ENCODE measurements around the gene MYOG. TPM values are rescaled to one million over a fixed set of nuclear protein-coding genes. Genes with fewer than 3 reads are reported as not detected.

Gene MYOG
- total and polyA plus RNA-seq, 7 donors: 9.7 to 451 (median 160) TPM

DNA sequence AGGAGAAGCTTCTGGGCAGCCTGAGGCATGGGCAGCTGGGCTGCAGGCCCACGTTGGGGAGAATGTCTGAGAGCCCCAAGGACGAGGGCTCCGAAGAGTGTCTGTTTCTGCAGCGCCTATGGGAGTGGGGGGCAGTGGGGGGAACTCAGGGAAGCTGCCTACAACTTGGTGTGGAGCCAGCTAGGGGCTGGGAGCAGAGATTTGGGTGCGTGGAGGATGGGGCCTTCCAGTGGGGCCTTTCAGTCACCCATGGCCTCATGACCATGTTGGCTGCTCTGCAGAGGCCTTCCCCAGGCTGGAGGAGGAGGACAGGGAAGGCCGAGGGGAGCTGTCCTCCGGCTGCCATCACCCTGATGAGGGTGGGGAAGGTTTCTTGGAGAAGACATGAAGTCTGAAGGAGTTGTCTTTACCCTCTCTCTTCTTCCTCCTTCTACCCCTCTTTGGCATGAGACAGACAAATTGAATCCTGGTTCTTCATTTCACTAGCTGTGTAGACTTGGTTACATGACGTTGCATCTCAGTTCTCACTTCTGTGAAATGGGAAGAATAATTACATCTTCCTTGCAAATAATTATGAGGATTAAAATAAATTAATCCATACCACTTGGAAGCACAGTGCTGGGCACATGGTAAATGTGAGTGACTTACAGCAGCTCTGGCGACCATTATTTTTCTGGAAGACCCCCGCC is 51.2 kb downstream of the MYOG start:
- Histone ChIP-seq H3K4me1 (peaks cover 74% of the 10 kb centered on the region), H3K27me3 (ENCODE audit: insufficient read depth in 3 of 3, low read length in 2 of 3) (no peaks in the 10 kb centered on the region), H3K4me3 (no peak overlapping the region), H3K27ac (peak overlapping the region; percentile 97), H3K36me3 (ENCODE audit: insufficient read depth in 1 of 2, low read depth in 1 of 2) (peaks cover 0 to 13% of the 10 kb centered on the region in 2 donors), H3K9me3 (no peaks in the 10 kb centered on the region)
- TF ChIP-seq, protein P1, sequence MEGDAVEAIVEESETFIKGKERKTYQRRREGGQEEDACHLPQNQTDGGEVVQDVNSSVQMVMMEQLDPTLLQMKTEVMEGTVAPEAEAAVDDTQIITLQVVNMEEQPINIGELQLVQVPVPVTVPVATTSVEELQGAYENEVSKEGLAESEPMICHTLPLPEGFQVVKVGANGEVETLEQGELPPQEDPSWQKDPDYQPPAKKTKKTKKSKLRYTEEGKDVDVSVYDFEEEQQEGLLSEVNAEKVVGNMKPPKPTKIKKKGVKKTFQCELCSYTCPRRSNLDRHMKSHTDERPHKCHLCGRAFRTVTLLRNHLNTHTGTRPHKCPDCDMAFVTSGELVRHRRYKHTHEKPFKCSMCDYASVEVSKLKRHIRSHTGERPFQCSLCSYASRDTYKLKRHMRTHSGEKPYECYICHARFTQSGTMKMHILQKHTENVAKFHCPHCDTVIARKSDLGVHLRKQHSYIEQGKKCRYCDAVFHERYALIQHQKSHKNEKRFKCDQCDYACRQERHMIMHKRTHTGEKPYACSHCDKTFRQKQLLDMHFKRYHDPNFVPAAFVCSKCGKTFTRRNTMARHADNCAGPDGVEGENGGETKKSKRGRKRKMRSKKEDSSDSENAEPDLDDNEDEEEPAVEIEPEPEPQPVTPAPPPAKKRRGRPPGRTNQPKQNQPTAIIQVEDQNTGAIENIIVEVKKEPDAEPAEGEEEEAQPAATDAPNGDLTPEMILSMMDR (IDR thresholded peaks at IDR 0.05): no peak
- DNase-seq (no peak), ATAC-seq (no peak)
- intact Hi-C loops (cut with DNase I): loop anchor here in 1 of 2 donors (5.0 kb wide), 1 partner anchor 168 kb away; no protein-coding TSS in a partner anchor
- WGBS, 3 donors: 80 to 89% (median 86%) methylated on average over 10 of the region's 10 CpGs

DNA sequence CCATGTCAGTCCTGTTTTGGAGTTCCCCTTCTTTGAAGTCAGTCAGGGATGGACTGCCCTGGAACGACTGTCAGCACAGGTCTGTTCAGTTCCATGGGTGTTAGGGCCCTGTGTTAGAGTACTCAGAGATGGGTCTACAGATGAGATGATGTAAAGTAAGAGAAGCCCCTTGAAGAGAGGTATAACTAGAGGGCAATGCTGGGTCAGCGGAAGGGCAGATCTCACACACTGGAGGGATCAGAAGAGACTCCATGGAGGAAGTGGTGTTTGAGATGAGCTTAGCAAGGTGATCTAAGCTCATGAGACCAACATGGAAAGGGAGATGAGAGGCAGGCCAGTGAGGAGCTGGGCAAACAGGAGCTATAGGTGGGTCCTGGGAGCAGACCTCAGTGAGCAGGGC is 51.9 kb downstream of the MYOG start:
- no peaks in the 10 kb centered on the region for H3K9me3 ChIP-seq
- WGBS, 3 donors: 90 to 94% (median 91%) methylated on average over 2 of the region's 2 CpGs
- intact Hi-C loops (cut with DNase I): no loop called here
- peaks cover 0 to 13% of the 10 kb centered on the region in 2 donors for H3K36me3 ChIP-seq (ENCODE audit: insufficient read depth in 1 of 2, low read depth in 1 of 2)
- TF ChIP-seq, protein P1 (IDR thresholded peaks at IDR 0.05): no peak
- ATAC-seq: no peak
- peak overlapping the region; percentile 97 for H3K27ac ChIP-seq
- H3K4me1 ChIP-seq: peaks cover 74% of the 10 kb centered on the region
- H3K4me3 ChIP-seq: no peak overlapping the region
- no peak for DNase-seq
- no peaks in the 10 kb centered on the region for H3K27me3 ChIP-seq (ENCODE audit: insufficient read depth in 3 of 3, low read length in 2 of 3)

DNA sequence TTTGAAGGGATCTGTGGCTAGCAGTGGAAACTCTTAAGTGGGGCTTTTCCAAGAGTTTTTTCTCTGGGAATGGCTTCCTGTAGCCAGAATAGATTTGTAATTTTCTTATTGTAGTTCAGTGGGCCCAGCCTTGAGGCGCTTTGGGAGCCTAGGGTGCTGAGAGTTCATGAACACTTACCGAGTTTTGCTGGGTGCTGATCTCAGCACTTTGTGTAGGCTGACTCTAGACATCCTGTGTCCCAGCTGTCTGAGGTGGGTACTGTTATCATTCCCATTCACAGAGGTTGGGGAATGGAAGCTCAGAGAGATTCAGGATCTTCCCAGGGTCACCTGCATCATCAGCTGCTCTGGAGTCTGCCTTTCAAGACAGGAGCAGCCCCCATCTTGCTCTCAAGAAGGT is 52.5 kb downstream of the MYOG start:
- TF ChIP-seq, protein P1 (IDR thresholded peaks at IDR 0.05): no peak
- Histone ChIP-seq H3K36me3 (ENCODE audit: insufficient read depth in 1 of 2, low read depth in 1 of 2) (peaks cover 0 to 13% of the 10 kb centered on the region in 2 donors), H3K27me3 (ENCODE audit: insufficient read depth in 3 of 3, low read length in 2 of 3) (no peaks in the 10 kb centered on the region), H3K9me3 (no peaks in the 10 kb centered on the region), H3K27ac (peak overlapping the region; percentile 34), H3K4me1 (peaks cover 73% of the 10 kb centered on the region), H3K4me3 (no peak overlapping the region)
- intact Hi-C loops (cut with DNase I): no loop called here
- DNase-seq: no peak
- WGBS, 3 donors: 70 to 90% (median 74%) methylated on average over 2 of the region's 2 CpGs
- ATAC-seq: no peak

Other genes with a start within 250 kb of the MYOG start
- 1 to 10 TPM; 3.6 to 7.0 (median 5.8) TPM for gene RABIF, start 196.9 kb downstream of the MYOG start, total RNA-seq
- 10 to 100 TPM in 1 of 3 donors, 1 to 10 TPM in 2; 7.0 to 12.1 (median 8.5) TPM for gene RABIF, start 196.9 kb downstream of the MYOG start, polyA plus RNA-seq
- 10 to 100 TPM; 14.3 to 19.8 (median 16.1) TPM for gene KLHL12, start 158.8 kb downstream of the MYOG start, total RNA-seq
- gene KLHL12, start 158.8 kb downstream of the MYOG start, polyA plus RNA-seq: 10 to 100 TPM in 2 of 3 donors, 1 to 10 TPM in 1; 7.4 to 27.4 (median 16.5) TPM
- gene ADIPOR1, start 127.7 kb downstream of the MYOG start, total RNA-seq: 10 to 100 TPM; 64.4 to 91.0 (median 72.1) TPM
- gene ADIPOR1, start 127.7 kb downstream of the MYOG start, polyA plus RNA-seq: 100 to 1,000 TPM in 1 of 3 donors, 10 to 100 TPM in 2; 75.3 to 127 (median 95.8) TPM
- 100 to 1,000 TPM; 395 to 772 (median 630) TPM for gene CYB5R1, start 118.8 kb downstream of the MYOG start, total RNA-seq
- gene CYB5R1, start 118.8 kb downstream of the MYOG start, polyA plus RNA-seq: 100 to 1,000 TPM; 255 to 500 (median 354) TPM
- gene TMEM183A, start 78.6 kb downstream of the MYOG start, total RNA-seq: 10 to 100 TPM; 17.1 to 25.6 (median 19.2) TPM
- 10 to 100 TPM; 19.0 to 33.9 (median 29.9) TPM for gene TMEM183A, start 78.6 kb downstream of the MYOG start, polyA plus RNA-seq
- 10 to 100 TPM; 29.1 to 99.8 (median 51.5) TPM for gene PPFIA4, start 59.5 kb downstream of the MYOG start, total RNA-seq
- gene PPFIA4, start 59.5 kb downstream of the MYOG start, polyA plus RNA-seq: 10 to 100 TPM in 2 of 3 donors, 1 to 10 TPM in 1; 8.3 to 28.3 (median 14.1) TPM
- 10 to 100 TPM in 1 of 4 donors, 1 to 10 TPM in 3; 1.2 to 10.4 (median 6.1) TPM for gene ADORA1, start 41.7 kb upstream of the MYOG start, total RNA-seq
- gene ADORA1, start 41.7 kb upstream of the MYOG start, polyA plus RNA-seq: 1 to 10 TPM; 1.1 to 1.8 (median 1.3) TPM
- 100 to 1,000 TPM in 3 of 4 donors, 10 to 100 TPM in 1; 18.0 to 882 (median 334) TPM for gene MYBPH, start 89.8 kb upstream of the MYOG start, total RNA-seq
- gene MYBPH, start 89.8 kb upstream of the MYOG start, polyA plus RNA-seq: 10 to 100 TPM; 20.6 to 39.1 (median 33.4) TPM
- gene CHI3L1, start 100.7 kb upstream of the MYOG start, total RNA-seq: 100 to 1,000 TPM in 1 of 4 donors, 10 to 100 TPM in 1, 1 to 10 TPM in 2; 1.7 to 156 (median 37.0) TPM
- 10 to 100 TPM in 1 of 3 donors, 1 to 10 TPM in 2; 8.4 to 11.1 (median 9.9) TPM for gene CHI3L1, start 100.7 kb upstream of the MYOG start, polyA plus RNA-seq
- under 1 TPM in 2 of 4 donors, not detected in 2; 0.08 to 0.27 TPM for gene CHIT1, start 143.7 kb upstream of the MYOG start, total RNA-seq
- gene CHIT1, start 143.7 kb upstream of the MYOG start, polyA plus RNA-seq: under 1 TPM in 2 of 3 donors, not detected in 1; 0.04 to 0.10 TPM
- 100 to 1,000 TPM in 3 of 4 donors, 10 to 100 TPM in 1; 83.0 to 360 (median 224) TPM for gene BTG2, start 219.5 kb upstream of the MYOG start, total RNA-seq
- 100 to 1,000 TPM in 1 of 3 donors, 10 to 100 TPM in 2; 17.6 to 119 (median 60.4) TPM for gene BTG2, start 219.5 kb upstream of the MYOG start, polyA plus RNA-seq